PC-3 (cell line): ENCODE results near the gene MDH1.

ENCODE experiments used
- CTCF ChIP-seq: fragments of 300-600 bp; sonication (generic); conservative IDR thresholded peaks from 2 replicates; pipeline ENCODE4 v1.5.1; 2017; ENCODE audit warnings: antibody characterized with exemption, low read depth, mild to moderate bottlenecking, low read length
- EZH2 ChIP-seq: fragments of 300-600 bp; sonication (generic); IDR thresholded peaks from one replicate; pipeline ENCODE4 v1.6.1; 2017; ENCODE audit warnings: antibody characterized with exemption, mild to moderate bottlenecking, low read length; ENCODE audit not compliant: unreplicated experiment
- EZH2phosphoT487 ChIP-seq: fragments of 300-600 bp; sonication (generic); IDR thresholded peaks from 2 replicates; pipeline ENCODE4 v1.6.1; 2018; ENCODE audit warnings: mild to moderate bottlenecking, antibody characterized with exemption, low read length, borderline replicate concordance

DNA sequence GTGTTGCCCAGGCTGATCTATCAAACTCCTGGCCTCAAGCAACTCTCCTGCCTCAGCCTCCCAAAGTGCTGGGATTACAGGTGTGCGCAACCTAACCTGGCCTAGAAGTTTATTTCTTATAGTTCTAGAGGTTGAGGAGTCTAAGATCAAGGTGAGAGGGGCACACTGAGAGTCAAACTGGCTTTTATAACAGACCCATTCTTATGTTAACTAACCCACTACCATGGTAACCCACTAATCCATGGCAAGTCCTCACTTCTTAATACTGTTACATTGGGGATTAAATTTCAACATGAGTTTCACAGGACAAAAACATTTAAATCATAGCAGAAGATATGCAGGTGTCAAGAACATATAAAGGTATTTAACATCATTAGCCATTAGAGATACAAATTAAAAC, 50.6 kb downstream of the MDH1 start:
- TF ChIP-seq CTCF (no peak), EZH2 (no peak), EZH2phosphoT487 (no peak)
